ENCODE results near the gene TP53INP2.

The TP53INP2 gene

DNA sequence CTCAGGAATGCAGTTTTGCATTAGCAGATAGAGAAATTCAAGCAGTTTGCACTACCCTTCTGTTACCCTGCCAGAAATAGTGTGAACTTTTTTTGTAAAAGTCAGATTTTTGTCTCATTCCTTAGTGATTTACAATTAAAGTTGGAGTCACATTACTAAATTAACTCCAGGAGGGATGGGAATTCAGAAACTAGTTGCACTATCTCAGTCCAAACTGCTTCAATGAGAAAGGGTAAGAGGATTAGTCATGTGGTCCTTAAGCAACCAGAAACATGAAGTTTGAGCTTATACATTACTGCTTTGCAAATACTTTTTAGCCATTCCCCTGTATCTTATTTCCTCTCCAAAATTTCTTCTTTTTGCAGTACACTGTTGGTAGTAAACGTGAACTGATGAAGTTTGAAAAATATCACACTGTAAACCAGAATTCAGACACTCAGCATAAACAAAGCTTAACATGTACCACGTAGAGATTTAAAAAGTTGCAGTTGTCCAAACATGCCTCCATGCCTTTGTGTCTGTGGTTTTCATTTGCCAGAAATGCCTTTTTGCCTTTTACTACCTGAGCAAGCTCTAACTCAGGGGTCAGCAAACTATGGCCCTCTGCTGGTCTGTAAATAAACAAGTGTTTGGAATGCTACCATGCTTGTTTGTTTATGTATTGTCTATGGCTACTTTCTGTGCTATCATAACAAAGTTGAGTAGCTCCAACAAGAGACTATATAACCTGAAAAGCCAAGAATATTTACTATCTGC, 49.7 kb downstream of the TP53INP2 start:
- no peak for TF ChIP-seq Cebpa-rat (IDR thresholded peaks at IDR 0.05)
- H3K27me3 ChIP-seq: no peaks in the 10 kb centered on the region
- no peak overlapping the region for H3K4me2 ChIP-seq
- no peaks in the 10 kb centered on the region; a peak in 1 of 20 replicates for H3K4me1 ChIP-seq
- H3K9me3 ChIP-seq (replicated peaks in 1 of 11): no peaks in the 10 kb centered on the region
- H3K36me3 ChIP-seq: peaks cover 91 to 100% (median 97%) of the 10 kb centered on the region in 11 experiments
- no peak overlapping the region for H3K4me3 ChIP-seq
- H4K20me1 ChIP-seq: peaks cover 0 to 22% (median 8%) of the 10 kb centered on the region in 11 experiments; a peak in 5 of 22 replicates
- no peak overlapping the region for H3K9ac ChIP-seq
- no peak overlapping the region for H3K27ac ChIP-seq

DNA sequence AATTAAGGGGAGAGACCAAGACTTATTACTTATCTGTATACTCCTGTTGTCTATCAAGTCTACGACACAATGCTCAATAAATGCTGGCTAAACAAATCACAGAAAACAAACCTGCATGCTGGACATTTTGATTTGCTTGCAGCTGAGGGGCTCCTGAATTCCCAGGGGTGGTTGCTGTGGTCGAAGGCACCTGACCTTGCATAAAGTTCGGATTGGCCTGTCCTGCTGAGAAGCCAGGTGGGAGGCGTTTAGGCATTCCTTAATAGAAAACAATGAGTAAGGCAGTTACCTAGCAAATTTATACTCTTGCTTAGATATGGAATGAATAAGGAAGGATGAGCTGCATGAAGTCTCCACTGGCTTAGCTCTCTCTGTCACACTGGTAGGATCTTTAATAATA, 50.5 kb downstream of the TP53INP2 start:
- H3K27ac ChIP-seq: no peak overlapping the region

DNA sequence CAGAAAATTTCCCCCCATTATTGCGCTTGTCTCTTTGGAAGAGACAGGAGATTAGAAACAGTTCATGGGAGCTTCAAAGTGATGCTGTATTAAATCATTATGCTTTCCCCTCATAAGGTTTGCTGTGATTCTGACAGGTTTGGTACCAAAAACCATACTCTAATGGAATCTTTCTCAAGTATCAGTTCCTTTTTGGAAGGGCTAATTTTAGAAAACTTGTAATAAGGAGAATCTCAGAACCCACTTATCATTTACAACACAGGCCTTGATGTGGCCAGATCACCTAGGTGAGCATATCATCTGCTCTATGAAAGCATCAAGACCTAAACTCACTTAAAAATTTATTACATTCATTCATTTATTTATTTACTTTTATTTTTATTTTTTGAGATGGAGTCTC, 51.2 kb downstream of the TP53INP2 start:
- no peak for TF ChIP-seq Cebpa-rat (IDR thresholded peaks at IDR 0.05)
- peaks cover 0 to 31% (median 8%) of the 10 kb centered on the region in 11 experiments; a peak in 4 of 22 replicates for H4K20me1 ChIP-seq
- no peak overlapping the region for H3K27ac ChIP-seq
- peaks cover 91 to 100% (median 97%) of the 10 kb centered on the region in 11 experiments for H3K36me3 ChIP-seq
- H3K4me2 ChIP-seq: no peak overlapping the region
- no peaks in the 10 kb centered on the region for H3K27me3 ChIP-seq
- no peak overlapping the region for H3K9ac ChIP-seq
- H3K4me3 ChIP-seq: no peak overlapping the region
- H3K9me3 ChIP-seq (replicated peaks in 1 of 11): no peaks in the 10 kb centered on the region
- no peaks in the 10 kb centered on the region; a peak in 1 of 20 replicates for H3K4me1 ChIP-seq

More for the DNA sequence above, 50.5 kb downstream of the TP53INP2 start:
- TF ChIP-seq Cebpa-rat (IDR thresholded peaks at IDR 0.05): no peak
- Histone ChIP-seq H4K20me1 (peaks cover 0 to 28% (median 8%) of the 10 kb centered on the region in 11 experiments; a peak in 5 of 22 replicates), H3K36me3 (peaks cover 91 to 100% (median 97%) of the 10 kb centered on the region in 11 experiments), H3K4me2 (no peak overlapping the region), H3K9me3 (replicated peaks in 1 of 11) (no peaks in the 10 kb centered on the region), H3K4me3 (no peak overlapping the region), H3K4me1 (no peaks in the 10 kb centered on the region; a peak in 1 of 20 replicates), H3K27me3 (no peaks in the 10 kb centered on the region), H3K9ac (no peak overlapping the region)

DNA sequence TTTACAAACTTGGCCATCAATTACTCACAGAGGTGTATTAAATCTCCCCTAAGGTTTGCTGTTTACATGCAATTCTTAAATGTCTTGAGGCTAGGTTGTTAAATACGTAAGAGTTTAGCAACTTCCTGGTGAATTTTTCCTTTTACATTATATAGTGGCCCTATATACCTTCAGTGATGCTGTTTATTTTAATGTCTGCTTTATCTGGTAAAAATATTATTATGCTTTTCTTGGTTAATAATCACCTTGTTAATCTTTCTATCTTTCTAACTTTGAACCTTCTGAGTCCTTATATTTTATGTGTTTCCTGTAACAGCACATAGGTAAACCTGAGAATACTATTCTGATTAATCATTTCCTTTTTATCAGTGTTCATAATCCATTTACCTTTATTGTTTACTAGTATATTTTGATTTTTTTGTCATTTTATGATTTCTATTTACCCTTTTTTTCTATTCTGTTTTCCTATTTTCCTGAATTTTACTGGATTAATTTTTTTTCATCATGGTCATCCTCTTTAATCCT, 57.9 kb downstream of the TP53INP2 start:
- H3K4me1 ChIP-seq: no peaks in the 10 kb centered on the region
- H3K4me2 ChIP-seq: no peak overlapping the region
- no peak overlapping the region for H3K27ac ChIP-seq
- H3K4me3 ChIP-seq: no peak overlapping the region
- TF ChIP-seq Cebpa-rat (IDR thresholded peaks at IDR 0.05): no peak
- no peak overlapping the region for H3K9ac ChIP-seq
- H4K20me1 ChIP-seq: peaks cover 0 to 14% (median 5%) of the 10 kb centered on the region in 11 experiments; a peak in 2 of 22 replicates
- H3K36me3 ChIP-seq: peaks cover 84 to 100% (median 97%) of the 10 kb centered on the region in 11 experiments
- no peaks in the 10 kb centered on the region for H3K9me3 ChIP-seq (replicated peaks in 1 of 11)
- no peaks in the 10 kb centered on the region for H3K27me3 ChIP-seq
